CD14-positive monocyte (primary cell): ENCODE results near the gene MATK. TPM values are rescaled to one million over a fixed set of nuclear protein-coding genes. Genes with fewer than 3 reads are reported as not detected.

ENCODE experiments used
- DNase-seq, 3 donors: peaks; one replicate each; pipeline ENCODE4 v3.0.0-alpha.2; 2011 to 2022
- H2AFZ ChIP-seq: 2 replicates; pipeline ENCODE4 v1.6.0; 2012; ENCODE audit warnings: mild to moderate bottlenecking, low read depth, low read length, inconsistent platforms; ENCODE audit not compliant: insufficient read depth, poor library complexity, severe bottlenecking
- H3K27ac ChIP-seq, 2 donors: 1 replicate in 1 of 2; 2 replicates in 1 of 2; pipeline ENCODE4 v1.5.1; 2012 to 2013; ENCODE audit warnings: low read length in 2 of 2, control low read depth in 1 of 2, inconsistent platforms in 1 of 2, low read depth in 1 of 2, mild to moderate bottlenecking in 1 of 2
- H3K27me3 ChIP-seq, 2 donors: one replicate each; pipeline versions ENCODE4 v1.6.0 to v1.6.1; 2011 to 2013; ENCODE audit warnings: low read length in 2 of 2; ENCODE audit not compliant: control insufficient read depth in 2 of 2, insufficient read depth in 2 of 2
- H3K36me3 ChIP-seq, 2 donors: replicated peaks in 1 of 2; 1 replicate in 1 of 2; 2 replicates in 1 of 2; pipeline versions ENCODE4 v1.5.1 to v1.6.1; 2012 to 2013; ENCODE audit warnings: low read length in 2 of 2, control low read depth in 1 of 2, inconsistent platforms in 1 of 2, mild to moderate bottlenecking in 1 of 2; ENCODE audit not compliant: insufficient read depth in 2 of 2, control insufficient read depth in 1 of 2
- H3K4me1 ChIP-seq, 2 donors: 1 replicate in 1 of 2; 2 replicates in 1 of 2; pipeline versions ENCODE4 v1.5.1 to v1.6.1; 2012 to 2013; ENCODE audit warnings: low read length in 2 of 2, control low read depth in 1 of 2, inconsistent platforms in 1 of 2, mild to moderate bottlenecking in 1 of 2, moderate library complexity in 1 of 2; ENCODE audit not compliant: insufficient read depth in 2 of 2, control insufficient read depth in 1 of 2
- H3K4me2 ChIP-seq: replicated peaks from 2 replicates; pipeline ENCODE3; 2012; ENCODE audit warnings: low read length, moderate library complexity, mild to moderate bottlenecking; ENCODE audit not compliant: poor library complexity, severe bottlenecking; ENCODE audit errors: extremely low read depth
- H3K4me3 ChIP-seq, 3 experiments: fragments of 200-600 bp in 1 of 3; sonication (generic) in 1 of 3; replicated peaks in 1 of 3; 1 replicate in 2 of 3; 2 replicates in 1 of 3; pipeline ENCODE4 v1.5.1; 2011 to 2013; ENCODE audit warnings: low read length in 3 of 3, mild to moderate bottlenecking in 3 of 3, control low read depth in 2 of 3, low read depth in 2 of 3, inconsistent platforms in 1 of 3, moderate library complexity in 1 of 3
- H3K79me2 ChIP-seq: 2 replicates; pipeline ENCODE4 v1.6.0; 2012; ENCODE audit warnings: mild to moderate bottlenecking, control low read depth, inconsistent platforms, low read length, moderate library complexity; ENCODE audit not compliant: insufficient read depth
- H3K9ac ChIP-seq: 2 replicates; pipeline ENCODE4 v1.6.0; 2017; ENCODE audit warnings: low read length, mild to moderate bottlenecking; ENCODE audit not compliant: insufficient read depth, poor library complexity, severe bottlenecking
- H3K9me3 ChIP-seq, 2 donors: replicated peaks in 1 of 2; 1 replicate in 1 of 2; 2 replicates in 1 of 2; pipeline versions ENCODE4 v1.5.1 to v1.6.1; 2012 to 2013; ENCODE audit warnings: low read length in 2 of 2, control low read depth in 1 of 2; ENCODE audit not compliant: control insufficient read depth in 1 of 2, insufficient read depth in 1 of 2
- H4K20me1 ChIP-seq: 2 replicates; pipeline ENCODE4 v1.6.0; 2012; ENCODE audit warnings: mild to moderate bottlenecking, low read length, control low read depth, moderate library complexity; ENCODE audit not compliant: insufficient read depth
- H3K27ac Mint-ChIP-seq, 7 donors: one replicate each; pipeline ENCODE4 v1.8.0; 2020; ENCODE audit warnings: mild to moderate bottlenecking in 7 of 7, mixed read lengths in 7 of 7, moderate library complexity in 6 of 7, inconsistent platforms in 2 of 7
- H3K27me3 Mint-ChIP-seq, 3 donors: one replicate each; pipeline ENCODE4 v1.8.0; 2021 to 2022; ENCODE audit warnings: low read depth in 3 of 3, mild to moderate bottlenecking in 3 of 3, mixed read lengths in 3 of 3, moderate library complexity in 3 of 3, inconsistent platforms in 1 of 3
- H3K36me3 Mint-ChIP-seq, 2 donors: one replicate each; pipeline ENCODE4 v1.8.0; 2020; ENCODE audit warnings: mixed read lengths in 2 of 2, inconsistent platforms in 1 of 2, mild to moderate bottlenecking in 1 of 2
- H3K4me1 Mint-ChIP-seq: one replicate; pipeline ENCODE4 v1.8.0; 2020; ENCODE audit warnings: mild to moderate bottlenecking, mixed read lengths
- H3K4me3 Mint-ChIP-seq, 2 donors: one replicate each; pipeline ENCODE4 v1.8.0; 2020; ENCODE audit warnings: mild to moderate bottlenecking in 2 of 2, mixed read lengths in 2 of 2, moderate library complexity in 1 of 2
- H3K9me3 Mint-ChIP-seq, 7 donors: one replicate each; pipeline ENCODE4 v1.8.0; 2020 to 2022; ENCODE audit warnings: mixed read lengths in 7 of 7, mild to moderate bottlenecking in 6 of 7, moderate library complexity in 6 of 7, inconsistent platforms in 2 of 7
- WGBS: methylation state at CpG from one replicate; pipeline ENCODE4 v1.1.5; 2013; ENCODE audit warnings: missing lambda C conversion rate; ENCODE audit not compliant: insufficient coverage; 5-methylcytosine and 5-hydroxymethylcytosine counted together
- intact Hi-C, 2 donors: fragments of 100-400 bp; cut with micrococcal nuclease; formaldehyde crosslinking; loops; one replicate each; pipeline versions ENCODE4 v1.15.0 to v1.15.1; 2023
- polyA plus RNA-seq, 3 donors: library from polyadenylated mRNA; depleted of rRNA in 1 of 3; unstranded in 2 of 3; stranded (reverse) in 1 of 3; fragments of 300-500 nt in 2 of 3; fragments of >200 nt in 1 of 3; fragmentation: Illumina TruSeq in 2 of 3; gene quantifications; 1 replicate in 2 of 3; 2 replicates in 1 of 3; pipeline ENCODE4 v1.2.3, GENCODE V29; 2012 to 2021
- TF ChIP-seq, protein P1 (sequence below): fragments of 200-600 bp; IDR thresholded peaks from one replicate; pipeline ENCODE4 v1.8.0; 2022; ENCODE audit warnings: antibody characterized with exemption, mild to moderate bottlenecking

MATK gene
- polyA plus RNA-seq, 3 donors: 0.20 to 0.44 (median 0.35) TPM

DNA sequence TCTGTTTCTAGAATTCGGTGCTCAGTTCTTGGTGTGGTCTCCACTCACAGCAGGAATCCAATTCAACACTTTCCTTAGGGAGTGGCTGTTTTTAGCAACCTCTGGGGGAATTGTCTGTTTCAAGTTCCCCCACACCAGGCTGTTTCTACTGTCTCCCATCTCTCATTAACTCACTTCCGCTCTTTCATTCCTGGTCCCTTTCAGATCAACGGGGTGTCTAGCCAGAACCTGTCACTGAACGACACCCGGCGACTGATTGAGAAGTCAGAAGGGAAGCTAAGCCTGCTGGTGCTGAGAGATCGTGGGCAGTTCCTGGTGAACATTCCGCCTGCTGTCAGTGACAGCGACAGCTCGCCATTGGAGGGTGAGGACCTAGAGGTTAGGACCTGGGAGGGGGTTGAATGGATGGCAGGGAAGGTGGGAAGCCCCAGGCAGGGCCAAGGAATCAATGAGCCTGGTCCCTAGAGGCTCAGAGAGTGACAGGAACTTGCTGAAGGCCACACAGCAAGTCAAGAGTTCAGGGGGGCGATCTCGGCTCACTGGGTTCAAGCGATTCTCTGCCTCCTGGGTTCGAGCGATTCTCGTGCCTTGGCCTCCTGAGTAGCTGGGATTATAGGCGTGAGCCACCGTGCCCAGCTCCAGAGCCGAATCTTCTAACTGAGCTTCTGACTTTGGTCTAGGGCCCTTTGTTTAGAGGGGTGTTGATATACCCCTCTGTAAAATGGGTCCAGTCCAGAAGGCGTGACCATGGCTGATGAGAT is 52.5 kb downstream of the MATK start:
- H3K27ac Mint-ChIP-seq: no peak overlapping the region
- H3K27me3 ChIP-seq: no peaks in the 10 kb centered on the region

DNA sequence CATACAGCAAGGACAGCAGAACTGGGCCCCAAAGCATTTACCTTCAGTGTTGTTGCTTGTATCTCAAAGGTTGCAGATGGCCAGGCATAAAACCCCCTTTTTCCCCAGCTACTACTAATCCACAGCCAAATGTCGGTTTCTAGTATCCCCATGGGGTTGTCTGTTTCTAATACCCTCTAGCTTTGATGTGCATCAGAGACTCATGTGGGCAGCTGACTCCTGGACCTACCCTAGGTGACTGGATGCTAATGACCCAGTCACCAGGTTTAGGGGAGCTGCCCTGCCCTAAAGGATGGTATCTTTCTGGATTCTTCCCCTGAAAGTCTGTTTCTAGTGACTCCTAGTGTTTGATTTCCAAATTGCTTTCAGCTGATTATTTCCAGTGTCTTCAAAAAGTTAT is 54.1 kb downstream of the MATK start:
- Mint-ChIP-seq H3K4me1 (no peaks in the 10 kb centered on the region), H3K27ac (no peak overlapping the region), H3K36me3 (no peaks in the 10 kb centered on the region), H3K9me3 (peaks cover 0 to 2% (median 0%) of the 10 kb centered on the region in 7 donors), H3K27me3 (peaks cover 2 to 4% (median 3%) of the 10 kb centered on the region in 3 donors), H3K4me3 (no peak overlapping the region)
- no CpG with 5 or more reads among the region's 1 CpG for WGBS
- H2AFZ ChIP-seq: no peak overlapping the region
- DNase-seq: no peak
- no peak overlapping the region for H3K9ac ChIP-seq
- intact Hi-C loops: no loop called here
- no peaks in the 10 kb centered on the region for H3K79me2 ChIP-seq
- TF ChIP-seq, protein P1, sequence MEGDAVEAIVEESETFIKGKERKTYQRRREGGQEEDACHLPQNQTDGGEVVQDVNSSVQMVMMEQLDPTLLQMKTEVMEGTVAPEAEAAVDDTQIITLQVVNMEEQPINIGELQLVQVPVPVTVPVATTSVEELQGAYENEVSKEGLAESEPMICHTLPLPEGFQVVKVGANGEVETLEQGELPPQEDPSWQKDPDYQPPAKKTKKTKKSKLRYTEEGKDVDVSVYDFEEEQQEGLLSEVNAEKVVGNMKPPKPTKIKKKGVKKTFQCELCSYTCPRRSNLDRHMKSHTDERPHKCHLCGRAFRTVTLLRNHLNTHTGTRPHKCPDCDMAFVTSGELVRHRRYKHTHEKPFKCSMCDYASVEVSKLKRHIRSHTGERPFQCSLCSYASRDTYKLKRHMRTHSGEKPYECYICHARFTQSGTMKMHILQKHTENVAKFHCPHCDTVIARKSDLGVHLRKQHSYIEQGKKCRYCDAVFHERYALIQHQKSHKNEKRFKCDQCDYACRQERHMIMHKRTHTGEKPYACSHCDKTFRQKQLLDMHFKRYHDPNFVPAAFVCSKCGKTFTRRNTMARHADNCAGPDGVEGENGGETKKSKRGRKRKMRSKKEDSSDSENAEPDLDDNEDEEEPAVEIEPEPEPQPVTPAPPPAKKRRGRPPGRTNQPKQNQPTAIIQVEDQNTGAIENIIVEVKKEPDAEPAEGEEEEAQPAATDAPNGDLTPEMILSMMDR: peak; percentile 8
- no peaks in the 10 kb centered on the region for H3K4me1 ChIP-seq
- H4K20me1 ChIP-seq: no peaks in the 10 kb centered on the region
- H3K4me3 ChIP-seq: no peak overlapping the region
- no peaks in the 10 kb centered on the region for H3K9me3 ChIP-seq
- no peak overlapping the region for H3K4me2 ChIP-seq
- no peak overlapping the region for H3K27ac ChIP-seq
- H3K27me3 ChIP-seq: no peaks in the 10 kb centered on the region
- no peaks in the 10 kb centered on the region for H3K36me3 ChIP-seq

More for the DNA sequence above, 52.5 kb downstream of the MATK start:
- H3K27ac ChIP-seq: no peak overlapping the region
- H3K4me2 ChIP-seq: no peak overlapping the region
- TF ChIP-seq, protein P1: no peak
- H3K79me2 ChIP-seq: no peaks in the 10 kb centered on the region
- H3K36me3 Mint-ChIP-seq: no peaks in the 10 kb centered on the region
- H2AFZ ChIP-seq: no peak overlapping the region
- H3K9me3 ChIP-seq: no peaks in the 10 kb centered on the region
- H3K9ac ChIP-seq: no peak overlapping the region
- DNase-seq: no peak
- intact Hi-C loops: no loop called here
- no peak overlapping the region for H3K4me3 ChIP-seq
- no peaks in the 10 kb centered on the region for H3K4me1 Mint-ChIP-seq
- 80% methylated on average over 11 of the region's 20 CpGs for WGBS
- H3K36me3 ChIP-seq: no peaks in the 10 kb centered on the region
- H4K20me1 ChIP-seq: no peaks in the 10 kb centered on the region
- H3K4me1 ChIP-seq: no peaks in the 10 kb centered on the region
- no peak overlapping the region for H3K4me3 Mint-ChIP-seq
- H3K27me3 Mint-ChIP-seq: peaks cover 3 to 8% (median 7%) of the 10 kb centered on the region in 3 donors
- H3K9me3 Mint-ChIP-seq: peaks cover 0 to 2% (median 0%) of the 10 kb centered on the region in 7 donors
